ENCODE data around the gene FER. TPM values are rescaled to one million over a fixed set of nuclear protein-coding genes. Genes with fewer than 3 reads are reported as not detected.

Gene FER
- total and polyA plus RNA-seq, 3 donors from 2014 or later, result 17.5 to 40.4 (median 39.8) TPM

- H3K4me1 ChIP-seq, result peaks cover 4% of the 10 kb centered on the region
- 32 to 60% methylated on average over 1 of the region's 1 CpG for WGBS, 2 donors
- H3K36me3 ChIP-seq (ENCODE audit: low read depth, missing control alignments), result no peaks in the 10 kb centered on the region
- no peak for DNase-seq
- H3K27ac ChIP-seq, result no peak overlapping the region
- intact Hi-C loops (cut with DNase I; ENCODE audit: low total_unique reads), result no loop called here
- no peaks in the 10 kb centered on the region for H3K27me3 ChIP-seq
- TF ChIP-seq POLR2A (IDR thresholded peaks at IDR 0.05), result no peak
- TF ChIP-seq CTCF (IDR thresholded peaks at IDR 0.05), result no peak
- H3K4me3 ChIP-seq, result no peak overlapping the region
- no peaks in the 10 kb centered on the region for H3K9me3 ChIP-seq
These were observed 315.0 kb downstream of the FER start for GRCh38 chr5:109062664-109063063.

GRCh38 chr5:109063223-109063622, 315.5 kb downstream of the FER start:
- Histone ChIP-seq H3K9me3 (no peaks in the 10 kb centered on the region), H3K27me3 (no peaks in the 10 kb centered on the region), H3K4me1 (peaks cover 4% of the 10 kb centered on the region), H3K27ac (no peak overlapping the region), H3K4me3 (no peak overlapping the region), H3K36me3 (ENCODE audit: low read depth, missing control alignments) (no peaks in the 10 kb centered on the region)
- TF ChIP-seq CTCF (IDR thresholded peaks at IDR 0.05), result no peak
- no peak for TF ChIP-seq POLR2A (IDR thresholded peaks at IDR 0.05)
- intact Hi-C loops (cut with DNase I; ENCODE audit: low total_unique reads), result no loop called here
- no peak for DNase-seq
- 64 to 69% methylated on average over 1 of the region's 1 CpG for WGBS, 2 donors

- no peaks in the 10 kb centered on the region for H3K27me3 ChIP-seq
- 94% methylated on average over 2 of the region's 2 CpGs for WGBS, 2 donors
- TF ChIP-seq CTCF (IDR thresholded peaks at IDR 0.05) (no peak), POLR2A (IDR thresholded peaks at IDR 0.05) (no peak)
These were observed 329.0 kb downstream of the FER start for GRCh38 chr5:109076741-109077140.

GRCh38 chr5:109078448-109078847, 330.8 kb downstream of the FER start:
- no peak for TF ChIP-seq CTCF (IDR thresholded peaks at IDR 0.05)
- no peak for TF ChIP-seq POLR2A (IDR thresholded peaks at IDR 0.05)
- no peaks in the 10 kb centered on the region for H3K4me1 ChIP-seq
- H3K9me3 ChIP-seq, result no peaks in the 10 kb centered on the region
- no peak overlapping the region for H3K4me3 ChIP-seq
- DNase-seq, result no peak
- H3K27ac ChIP-seq, result no peak overlapping the region
- H3K27me3 ChIP-seq, result no peaks in the 10 kb centered on the region
- H3K36me3 ChIP-seq (ENCODE audit: low read depth, missing control alignments), result no peaks in the 10 kb centered on the region
- intact Hi-C loops (cut with DNase I; ENCODE audit: low total_unique reads), result no loop called here

More at GRCh38 chr5:109076741-109077140, 329.0 kb downstream of the FER start:
- Histone ChIP-seq H3K9me3 (no peaks in the 10 kb centered on the region), H3K4me1 (no peaks in the 10 kb centered on the region), H3K36me3 (ENCODE audit: low read depth, missing control alignments) (no peaks in the 10 kb centered on the region), H3K4me3 (no peak overlapping the region), H3K27ac (no peak overlapping the region)
- intact Hi-C loops (cut with DNase I; ENCODE audit: low total_unique reads), result no loop called here
- no peak for DNase-seq

- no peaks in the 10 kb centered on the region for H3K36me3 ChIP-seq (ENCODE audit: low read depth, missing control alignments)
- DNase-seq, result no peak
- no peaks in the 10 kb centered on the region for H3K27me3 ChIP-seq
- no peak overlapping the region for H3K4me3 ChIP-seq
- intact Hi-C loops (cut with DNase I; ENCODE audit: low total_unique reads), result no loop called here
- TF ChIP-seq CTCF (IDR thresholded peaks at IDR 0.05) (no peak), POLR2A (IDR thresholded peaks at IDR 0.05) (no peak)
- 74 to 95% methylated on average over 3 of the region's 3 CpGs for WGBS, 2 donors
- H3K27ac ChIP-seq, result no peak overlapping the region
- H3K9me3 ChIP-seq, result no peaks in the 10 kb centered on the region
- H3K4me1 ChIP-seq, result no peaks in the 10 kb centered on the region
These were observed 332.8 kb downstream of the FER start for GRCh38 chr5:109080481-109080880.
